GM10266 (cell line): Measurements from ENCODE around the gene TM9SF4.

Experiments used
- DNase-seq: peaks from one replicate; pipeline ENCODE4 v3.0.0; 2012; ENCODE audit errors: extremely low spot score
- CTCF ChIP-seq: IDR thresholded peaks from 2 replicates; pipeline ENCODE4 v1.5.1; 2012; ENCODE audit warnings: mild to moderate bottlenecking, low read depth; ENCODE audit not compliant: control insufficient read depth, insufficient read depth; ENCODE audit errors: missing control alignments

Gene TM9SF4

GRCh38 chr20:32183947-32184635, 74.6 kb downstream of the TM9SF4 start:
- TF ChIP-seq CTCF: no peak
- DNase-seq: no peak

GRCh38 chr20:32184961-32185603, 75.6 kb downstream of the TM9SF4 start:
- DNase-seq: no peak
- TF ChIP-seq CTCF: no peak

GRCh38 chr20:32186506-32186905, 77.0 kb downstream of the TM9SF4 start:
- no peak for DNase-seq
- TF ChIP-seq CTCF: no peak

- no peak for TF ChIP-seq CTCF
- DNase-seq: no peak
Observed at GRCh38 chr20:32188376-32189122, 79.0 kb downstream of the TM9SF4 start.

GRCh38 chr20:32189123-32189410, 79.6 kb downstream of the TM9SF4 start:
- no peak for DNase-seq
- TF ChIP-seq CTCF: no peak

GRCh38 chr20:32189691-32190615, 80.4 kb downstream of the TM9SF4 start:
- DNase-seq: peak; percentile 53
- TF ChIP-seq CTCF: no peak
